ENCODE results near the gene CDSN. TPM values are rescaled to one million over a fixed set of nuclear protein-coding genes. Genes with fewer than 3 reads are reported as not detected.

Gene CDSN
- polyA plus RNA-seq, 1 experiment = not detected

GRCh38 chr6:31087494-31088089 lies 32.7 kb downstream of the CDSN start:
- TF ChIP-seq, protein P1, sequence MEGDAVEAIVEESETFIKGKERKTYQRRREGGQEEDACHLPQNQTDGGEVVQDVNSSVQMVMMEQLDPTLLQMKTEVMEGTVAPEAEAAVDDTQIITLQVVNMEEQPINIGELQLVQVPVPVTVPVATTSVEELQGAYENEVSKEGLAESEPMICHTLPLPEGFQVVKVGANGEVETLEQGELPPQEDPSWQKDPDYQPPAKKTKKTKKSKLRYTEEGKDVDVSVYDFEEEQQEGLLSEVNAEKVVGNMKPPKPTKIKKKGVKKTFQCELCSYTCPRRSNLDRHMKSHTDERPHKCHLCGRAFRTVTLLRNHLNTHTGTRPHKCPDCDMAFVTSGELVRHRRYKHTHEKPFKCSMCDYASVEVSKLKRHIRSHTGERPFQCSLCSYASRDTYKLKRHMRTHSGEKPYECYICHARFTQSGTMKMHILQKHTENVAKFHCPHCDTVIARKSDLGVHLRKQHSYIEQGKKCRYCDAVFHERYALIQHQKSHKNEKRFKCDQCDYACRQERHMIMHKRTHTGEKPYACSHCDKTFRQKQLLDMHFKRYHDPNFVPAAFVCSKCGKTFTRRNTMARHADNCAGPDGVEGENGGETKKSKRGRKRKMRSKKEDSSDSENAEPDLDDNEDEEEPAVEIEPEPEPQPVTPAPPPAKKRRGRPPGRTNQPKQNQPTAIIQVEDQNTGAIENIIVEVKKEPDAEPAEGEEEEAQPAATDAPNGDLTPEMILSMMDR (IDR thresholded peaks at IDR 0.05; ENCODE audit: low read depth, low read length) = peak; percentile 76
- Histone ChIP-seq H3K27ac (ENCODE audit: low read depth, low read length) (no peak overlapping the region), H3K4me3 (ENCODE audit: low read depth, low read length) (no peak overlapping the region), H3K27me3 (ENCODE audit: control insufficient read depth, insufficient read depth, low read length) (no peaks in the 10 kb centered on the region), H3K9me3 (ENCODE audit: control insufficient read depth, insufficient read depth, low read length) (no peaks in the 10 kb centered on the region)
- CTCF ChIA-PET = interaction anchor here (0.6 to 9.9 kb wide), 79 partner anchors 8 to 676 kb away, joined by 3 to 183 read pairs (median 4); partner anchors contain the start of genes DDR1, DHX16, GTF2H4 and MUCL3
- POLR2A ChIA-PET = interaction anchor here (0.5 to 1.3 kb wide), 7 partner anchors 12 to 500 kb away, joined by 3 to 6 read pairs (median 4); partner anchors contain the start of genes FLOT1 and VARS2
- DNase-seq (ENCODE audit: low read depth, low spot score) = peak; percentile 64

DNA sequence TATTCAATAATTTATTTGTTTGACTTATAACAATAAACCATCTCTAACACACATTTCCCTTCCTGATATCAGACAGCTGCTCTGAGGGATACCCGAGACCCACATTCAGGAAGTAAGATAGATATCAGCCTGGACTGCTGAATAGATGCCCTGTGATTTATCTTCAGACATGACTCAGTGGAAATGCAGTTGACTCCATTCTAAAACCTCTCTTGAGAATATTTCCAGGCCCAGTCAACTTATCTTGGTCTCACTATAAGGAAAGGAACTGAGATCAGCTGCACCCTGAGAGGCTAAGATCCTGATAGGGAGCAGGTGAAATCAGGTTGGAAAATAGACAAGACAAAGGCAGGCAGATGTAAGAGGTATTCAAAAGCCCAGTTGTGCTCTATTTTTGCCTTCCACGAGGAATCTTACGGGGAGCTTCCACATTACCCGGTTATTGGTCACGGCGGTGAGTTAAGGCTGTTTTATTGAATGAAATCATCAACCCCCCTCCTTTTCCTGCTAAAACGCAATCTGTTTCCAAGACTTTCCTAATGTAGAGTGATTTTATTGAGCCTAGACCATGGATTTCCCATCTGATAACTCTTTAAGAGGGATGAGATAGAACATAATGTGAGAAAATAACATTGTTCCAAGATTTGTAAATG lies 33.3 kb downstream of the CDSN start:
- DNase-seq (ENCODE audit: low read depth, low spot score) = peak; percentile 34
- TF ChIP-seq, protein P1 (IDR thresholded peaks at IDR 0.05; ENCODE audit: low read depth, low read length) = no peak
- no peak overlapping the region for H3K27ac ChIP-seq (ENCODE audit: low read depth, low read length)
- no peak overlapping the region; the same call in 1 of the 2 replicates for H3K4me3 ChIP-seq (ENCODE audit: low read depth, low read length)
- ChIA-PET CTCF (interaction anchor here (0.6 to 9.9 kb wide), 78 partner anchors 8 to 676 kb away, joined by 3 to 183 read pairs (median 4); partner anchors contain the start of genes DDR1, DHX16, GTF2H4 and MUCL3), POLR2A (interaction anchor here (0.5 to 1.3 kb wide), 8 partner anchors 11 to 501 kb away, joined by 3 to 6 read pairs (median 4); partner anchors contain the start of genes FLOT1 and VARS2)
- no peaks in the 10 kb centered on the region for H3K27me3 ChIP-seq (ENCODE audit: control insufficient read depth, insufficient read depth, low read length)
- no peaks in the 10 kb centered on the region for H3K9me3 ChIP-seq (ENCODE audit: control insufficient read depth, insufficient read depth, low read length)

DNA sequence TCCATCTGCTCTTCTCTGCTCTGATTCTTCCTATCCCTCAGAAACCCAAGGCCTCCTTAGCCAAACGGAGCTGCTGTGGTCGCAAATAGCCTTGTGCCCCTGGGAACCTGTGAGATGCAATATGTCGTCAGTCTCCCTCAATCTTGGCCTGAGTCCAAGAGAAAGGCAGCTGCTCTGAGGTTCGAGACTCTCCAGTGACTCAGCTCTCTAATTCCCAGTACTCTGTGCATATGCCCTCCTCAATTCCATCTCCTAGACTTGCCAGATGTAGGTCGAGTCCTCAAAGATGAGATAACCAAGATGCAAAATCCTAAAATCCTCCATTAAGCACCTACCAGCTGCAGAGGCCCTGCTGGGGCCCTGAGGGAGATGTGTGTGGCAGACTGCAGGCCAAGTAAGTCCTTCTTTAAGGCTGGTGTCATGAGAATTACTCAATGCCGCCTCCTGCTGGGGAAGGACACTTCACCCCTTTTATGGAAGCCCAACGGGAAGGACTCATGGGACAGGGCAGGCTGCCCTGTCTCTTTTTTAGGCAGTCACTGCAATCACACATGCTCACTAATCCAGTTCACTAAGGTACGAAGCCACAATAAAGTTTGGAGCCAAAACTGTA lies 36.4 kb downstream of the CDSN start:
- Histone ChIP-seq H3K9me3 (ENCODE audit: control insufficient read depth, insufficient read depth, low read length) (no peaks in the 10 kb centered on the region), H3K27me3 (ENCODE audit: control insufficient read depth, insufficient read depth, low read length) (no peaks in the 10 kb centered on the region), H3K27ac (ENCODE audit: low read depth, low read length) (no peak overlapping the region), H3K4me3 (ENCODE audit: low read depth, low read length) (no peak overlapping the region)
- peak; percentile 61 for DNase-seq (ENCODE audit: low read depth, low spot score)
- ChIA-PET POLR2A (interaction anchor here (1.1 kb wide), 1 partner anchor 255 kb away, joined by 3 read pairs; no protein-coding TSS in a partner anchor), CTCF (interaction anchor here (0.6 to 9.9 kb wide), 6 partner anchors 12 to 543 kb away, joined by 3 to 183 read pairs (median 6); partner anchors contain the start of gene VARS2)
- TF ChIP-seq, protein P1 (IDR thresholded peaks at IDR 0.05; ENCODE audit: low read depth, low read length) = peak; percentile 51

DNA sequence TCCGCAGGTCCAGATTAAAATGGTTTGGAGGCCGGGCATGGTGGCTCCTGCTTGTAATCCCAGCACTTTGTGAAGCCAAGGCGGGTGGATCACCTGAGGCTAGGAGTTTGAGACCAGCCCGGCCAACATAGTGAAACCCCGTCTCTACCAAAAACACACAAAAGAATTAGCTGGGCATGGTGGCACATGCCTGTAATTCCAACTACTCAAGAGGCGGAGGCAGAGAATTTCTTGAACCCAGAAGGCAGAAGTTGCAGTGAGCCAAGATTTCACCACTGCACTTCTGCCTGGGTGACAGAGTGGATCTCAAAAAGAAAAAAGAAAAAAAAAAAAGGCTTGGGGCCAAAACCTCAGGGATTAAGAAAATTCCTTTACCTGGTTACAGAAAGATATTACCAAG lies 38.4 kb downstream of the CDSN start:
- DNase-seq (ENCODE audit: low read depth, low spot score) = no peak
- Histone ChIP-seq H3K4me3 (ENCODE audit: low read depth, low read length) (no peak overlapping the region), H3K27me3 (ENCODE audit: control insufficient read depth, insufficient read depth, low read length) (no peaks in the 10 kb centered on the region), H3K27ac (ENCODE audit: low read depth, low read length) (no peak overlapping the region), H3K9me3 (ENCODE audit: control insufficient read depth, insufficient read depth, low read length) (no peaks in the 10 kb centered on the region)
- CTCF ChIA-PET = interaction anchor here (7.8 to 9.9 kb wide), 2 partner anchors 10 to 167 kb away, joined by 135 to 183 read pairs; partner anchors contain the start of gene VARS2
- POLR2A ChIA-PET = no interaction called here
- TF ChIP-seq, protein P1 (IDR thresholded peaks at IDR 0.05; ENCODE audit: low read depth, low read length) = no peak

Data from AG04450 (cell line).